Spleen (tissue), 7 donors: ENCODE results near the gene ACP7.

Source experiments
- CTCF ChIP-seq, 11 experiments: fragments of 200-600 bp in 7 of 11; fragments of 450-650 bp in 4 of 11; sonication (generic) in 4 of 11; IDR thresholded peaks in 8 of 11; conservative IDR thresholded peaks in 3 of 11; 1 replicate in 7 of 11; 2 replicates in 4 of 11; pipeline versions ENCODE4 v1.4.0 to v1.8.0; 2016 to 2021; ENCODE audit warnings: antibody characterized with exemption in 11 of 11, inconsistent platforms in 4 of 11, mild to moderate bottlenecking in 1 of 11
- POLR2AphosphoS5 ChIP-seq, 3 donors: sonication (generic); formaldehyde crosslinking; IDR thresholded peaks; one replicate each; pipeline ENCODE4 v1.5.1; 2017; ENCODE audit warnings: antibody characterized with exemption in 3 of 3
- donor health status: DM: no; HTN: no; CAD: no; lungs with moderate emphysema.
- donor health status: DM: no; HTN: no; CAD: no.
- donor health status: DM: no; HTN: no; CAD: no.

GRCh38 chr19:39046037-39046821, 37.9 kb upstream of the ACP7 start:
- no peak for TF ChIP-seq CTCF (IDR thresholded peaks at IDR 0.05 in 8 of 11, conservative IDR thresholded peaks at IDR 0.05 in 3 of 11)
- TF ChIP-seq POLR2AphosphoS5 (IDR thresholded peaks at IDR 0.05), result no peak
